HG03521 (cell line): ENCODE data around the gene PDE8B.

Experiments
- ATAC-seq: cut with Tn5 transposase; IDR thresholded peaks from one replicate; pipeline ENCODE4 v1.9.1; 2021; ENCODE audit warnings: mild to moderate bottlenecking, moderate library complexity; ENCODE audit not compliant: unreplicated experiment

The PDE8B gene

GRCh38 chr5:77186652-77187370 lies 23.7 kb upstream of the PDE8B start:
- no peak for ATAC-seq

GRCh38 chr5:77189421-77189820 lies 21.1 kb upstream of the PDE8B start:
- no peak for ATAC-seq

DNA sequence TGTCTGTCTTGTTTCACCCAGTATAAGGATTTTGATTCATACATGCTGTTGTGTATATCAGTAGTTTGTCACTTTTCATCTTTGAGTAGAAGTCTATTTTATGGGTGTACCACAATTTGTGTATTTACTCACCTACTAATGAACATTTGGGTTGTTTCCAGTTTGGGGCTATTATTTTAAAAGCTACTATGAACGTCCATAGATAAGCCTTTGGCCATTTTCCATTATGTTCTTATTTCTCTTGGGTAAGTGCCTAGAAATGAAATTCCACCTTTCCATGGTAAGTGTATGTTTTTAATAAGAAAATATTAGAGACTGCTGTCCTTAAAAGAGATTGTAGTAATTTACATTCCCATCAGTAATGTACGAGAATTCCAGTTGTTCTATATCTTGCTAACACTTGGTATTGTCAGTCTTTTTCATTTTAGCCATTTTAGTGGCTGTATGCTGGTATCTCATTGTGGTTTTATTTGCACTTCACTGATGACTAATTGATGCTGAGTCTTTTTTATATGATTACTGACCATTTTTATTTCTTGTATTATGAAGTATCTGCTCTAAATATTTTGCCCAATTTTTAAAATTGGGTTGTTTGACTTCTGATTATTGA lies 17.9 kb upstream of the PDE8B start:
- no peak for ATAC-seq

DNA sequence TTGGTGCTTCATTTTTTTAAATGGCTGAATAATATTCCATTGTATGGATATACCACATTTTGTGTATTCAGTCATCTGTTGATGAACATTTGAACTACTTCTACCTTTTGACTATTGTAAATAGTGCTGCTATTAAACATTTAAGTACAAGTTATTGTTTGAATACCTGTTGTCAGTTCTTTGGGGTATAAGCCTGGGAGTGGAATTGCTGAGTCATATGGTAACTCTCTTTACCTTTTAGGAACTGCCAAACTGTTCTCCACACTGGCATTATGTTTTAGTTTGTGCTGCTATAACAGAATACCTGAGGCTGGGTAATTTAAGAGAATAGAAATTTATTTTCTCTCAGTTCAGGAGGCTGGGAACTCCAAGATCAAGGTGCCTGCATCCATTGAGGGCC lies 15.7 kb upstream of the PDE8B start:
- ATAC-seq, result no peak

GRCh38 chr5:77197840-77198554 lies 12.5 kb upstream of the PDE8B start:
- ATAC-seq, result no peak

DNA sequence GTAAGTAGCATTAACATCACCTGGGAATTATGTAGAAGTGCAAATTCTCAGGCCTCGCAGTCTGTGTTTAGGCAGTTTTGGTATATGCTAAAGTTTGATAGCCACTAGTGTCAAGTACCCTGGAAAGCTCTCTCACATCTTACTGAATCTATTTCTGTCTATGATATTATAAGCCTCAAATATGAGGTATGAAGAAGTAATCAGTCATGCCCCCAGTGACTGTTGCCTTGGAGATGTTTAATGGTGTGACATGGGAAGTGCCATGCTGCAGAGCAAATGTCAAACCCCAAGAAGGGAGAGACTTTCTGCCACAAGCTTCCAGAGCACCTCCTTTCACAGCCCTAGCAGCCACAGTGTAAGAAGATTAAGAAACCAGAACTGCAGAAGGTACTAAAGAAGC lies 9.8 kb upstream of the PDE8B start:
- no peak for ATAC-seq

DNA sequence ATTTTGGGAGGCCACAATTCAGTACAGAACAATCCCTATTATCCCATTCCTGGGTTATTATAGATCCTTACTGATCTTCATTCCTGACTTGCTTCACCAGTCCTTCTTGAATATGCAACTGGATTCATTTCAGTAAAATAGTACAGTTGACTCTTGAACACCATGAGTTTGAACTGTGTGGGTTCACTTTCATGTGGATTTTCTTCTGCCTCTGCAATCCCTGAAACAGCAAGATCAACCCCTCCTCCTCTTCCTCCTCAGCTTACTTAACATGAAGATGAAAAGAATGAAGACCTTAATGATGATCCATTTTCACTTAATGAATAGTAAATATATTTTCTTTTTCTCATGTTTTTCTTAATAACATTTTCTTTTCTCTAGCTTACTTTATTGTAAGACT lies 8.3 kb upstream of the PDE8B start:
- no peak for ATAC-seq

DNA sequence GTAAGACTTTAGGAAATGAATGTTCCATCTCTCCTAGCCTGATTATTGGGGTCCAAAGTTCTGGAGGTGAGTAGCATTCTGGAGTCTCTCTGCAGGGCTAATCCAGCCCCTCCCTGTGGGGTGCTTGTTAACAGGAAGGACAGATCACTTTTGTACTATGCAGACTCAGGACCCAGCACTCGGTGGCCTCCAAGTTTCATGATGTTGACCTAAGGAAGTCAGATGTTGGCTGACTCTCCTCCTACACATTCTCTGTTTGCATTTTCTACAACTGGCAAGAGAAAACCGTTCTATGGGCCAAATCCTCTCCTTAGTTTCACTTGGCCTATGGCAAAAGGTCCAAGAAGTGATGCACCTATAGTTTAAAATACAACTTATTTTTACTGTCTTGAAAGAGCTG lies 5.5 kb upstream of the PDE8B start:
- ATAC-seq, result no peak

- no peak for ATAC-seq
Measured at GRCh38 chr5:77208507-77209163, 1.8 kb upstream of the PDE8B start.

GRCh38 chr5:77209495-77210090 lies 887 bp upstream of the PDE8B start:
- ATAC-seq, result no peak

- no peak for ATAC-seq
Measured at GRCh38 chr5:77210964-77211690, 647 bp downstream of the PDE8B start.

DNA sequence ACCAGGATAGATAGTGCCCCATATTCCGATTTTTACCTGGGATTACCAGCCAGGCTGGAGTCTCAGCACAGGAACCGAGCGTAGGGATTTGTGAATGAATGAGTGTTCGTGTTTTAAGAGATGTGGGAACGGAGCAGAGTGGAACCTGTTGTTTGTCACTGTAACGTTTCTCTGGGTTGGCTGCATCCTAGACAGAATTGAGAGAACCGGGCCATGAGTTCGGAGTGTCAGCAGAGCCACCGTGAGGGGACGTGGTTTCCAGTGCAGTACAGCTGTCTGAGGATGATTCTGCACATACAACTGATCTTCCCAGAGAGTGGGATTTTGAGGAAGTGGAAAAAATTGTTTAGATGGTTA lies 1.2 kb downstream of the PDE8B start:
- no peak for ATAC-seq

DNA sequence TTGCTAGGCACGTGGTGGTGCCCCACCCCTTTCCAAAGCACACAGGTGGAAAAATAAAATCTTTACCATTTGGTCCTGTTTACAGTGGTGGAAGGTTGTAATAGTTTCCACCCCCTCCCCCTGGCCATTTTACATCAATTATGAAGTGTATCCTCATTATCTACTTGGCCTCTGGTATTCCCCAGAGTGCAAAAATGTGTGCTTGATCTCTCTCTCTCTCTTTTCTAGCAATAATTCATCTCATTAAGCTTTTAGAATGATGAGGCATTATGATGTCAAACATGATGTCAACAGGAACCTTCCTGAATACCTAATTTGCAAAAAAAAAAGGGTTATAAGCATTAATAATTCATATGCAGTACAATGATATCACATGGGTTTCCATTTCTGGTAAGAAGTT lies 3.1 kb downstream of the PDE8B start:
- no peak for ATAC-seq

DNA sequence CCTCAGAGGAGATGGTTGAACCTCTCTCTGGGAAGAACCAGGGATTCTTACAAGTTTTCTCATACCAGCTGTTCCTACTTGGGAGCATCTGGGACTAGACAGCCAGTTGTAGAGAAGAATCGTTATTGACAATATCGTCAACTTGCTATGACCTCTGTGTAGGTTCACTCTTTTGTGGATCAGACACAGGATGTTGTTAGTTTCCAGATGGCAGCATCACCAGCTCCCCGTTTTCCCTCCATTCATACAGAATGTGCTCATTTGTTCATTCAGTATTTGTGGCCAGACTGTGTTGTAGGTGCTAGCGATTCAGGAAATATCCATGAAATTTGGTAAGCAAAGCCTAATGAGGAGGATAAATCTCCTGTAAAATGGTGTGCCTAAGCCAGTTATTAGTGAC lies 3.7 kb downstream of the PDE8B start:
- ATAC-seq, result no peak

- no peak for ATAC-seq
Measured at GRCh38 chr5:77218263-77218662, 7.8 kb downstream of the PDE8B start.

- no peak for ATAC-seq
Measured at GRCh38 chr5:77221115-77221514, 10.6 kb downstream of the PDE8B start.

- no peak for ATAC-seq
Measured at GRCh38 chr5:77222722-77223121, 12.2 kb downstream of the PDE8B start.

DNA sequence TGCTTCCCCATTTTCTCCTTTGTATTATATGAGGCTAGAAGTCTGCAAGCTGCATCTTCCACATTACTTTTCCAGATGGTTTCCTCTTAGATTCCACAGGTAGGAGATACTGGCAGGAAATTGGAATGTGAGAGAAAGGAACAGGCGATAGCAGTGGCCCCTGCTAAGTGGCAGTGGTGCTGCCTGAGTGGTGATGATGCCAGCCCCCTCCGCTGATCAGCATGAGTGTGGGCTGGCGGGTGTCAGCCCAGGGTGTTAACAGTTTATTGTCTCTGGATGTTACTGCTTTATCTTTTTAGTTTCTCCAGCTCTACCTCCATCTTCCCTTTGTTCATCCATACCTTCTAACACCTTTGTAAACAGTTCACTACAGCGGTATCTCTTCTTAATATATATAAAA lies 13.2 kb downstream of the PDE8B start:
- no peak for ATAC-seq

DNA sequence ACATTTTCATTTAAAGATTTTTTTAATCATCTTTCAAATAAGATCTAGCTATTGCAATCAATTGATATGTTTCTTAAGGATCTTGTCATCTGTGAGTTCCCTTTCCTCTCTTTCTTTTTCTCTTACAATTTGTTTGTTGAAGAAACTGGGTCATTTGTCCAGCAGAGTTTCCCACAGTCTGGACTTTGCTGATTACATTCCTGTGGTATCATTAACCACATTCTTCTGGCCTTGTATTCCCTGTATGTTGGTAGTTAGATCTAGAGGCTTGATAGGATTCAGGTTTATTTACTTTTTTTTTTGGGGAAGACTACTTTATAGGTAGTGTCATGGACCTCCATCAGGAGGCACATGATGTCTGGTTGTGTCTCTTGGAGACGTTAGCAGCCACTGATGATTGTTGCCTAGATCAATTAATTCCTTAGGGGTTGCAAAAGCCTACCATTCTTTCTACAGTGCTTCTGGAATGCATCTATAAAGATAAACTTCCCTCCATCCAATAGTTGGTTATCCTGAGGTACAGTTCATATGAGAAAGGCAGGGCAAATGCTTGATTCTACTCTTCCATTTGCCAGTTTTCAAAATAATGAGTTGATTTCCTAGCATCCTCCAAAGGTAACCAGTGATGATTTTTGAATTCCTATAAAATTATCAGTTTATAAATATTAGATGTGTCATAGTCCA lies 14.3 kb downstream of the PDE8B start:
- ATAC-seq, result no peak

DNA sequence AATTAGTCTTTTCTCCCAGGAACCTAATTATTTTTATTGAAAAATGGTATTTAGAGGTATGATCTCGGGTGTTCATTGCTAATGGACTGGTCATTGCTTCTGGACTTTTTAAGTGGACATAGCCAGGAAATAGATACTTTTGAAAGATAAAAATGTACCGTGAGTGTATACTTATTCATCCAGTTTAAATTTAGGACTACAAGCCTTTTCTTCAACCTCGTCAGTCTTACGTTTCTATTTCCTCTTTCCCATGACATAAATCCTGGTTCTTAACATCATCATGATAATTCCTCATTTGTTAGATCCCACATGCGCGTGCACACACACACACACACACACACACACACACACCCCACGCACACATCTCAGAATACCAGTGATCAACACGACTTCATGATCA lies 15.1 kb downstream of the PDE8B start:
- ATAC-seq, result no peak
